Nephron progenitor cell (in vitro differentiated cells): Measurements from ENCODE around the gene APOC1.
A peak's percentile ranks its signal among the peaks of the same experiment; 100 is the strongest.

ENCODE experiments used
- DNase-seq: peaks from one replicate; pipeline ENCODE4 v3.0.0; 2021
- H3K27ac Mint-ChIP-seq: 2 replicates; pipeline ENCODE4 v1.8.0; 2021; ENCODE audit warnings: mild to moderate bottlenecking, moderate library complexity, mixed read lengths
- H3K27me3 Mint-ChIP-seq: 2 replicates; pipeline ENCODE4 v1.8.0; 2021; ENCODE audit warnings: mild to moderate bottlenecking, low read depth, mixed read lengths; ENCODE audit not compliant: poor library complexity
- H3K36me3 Mint-ChIP-seq: 2 replicates; pipeline ENCODE4 v1.8.0; 2021; ENCODE audit warnings: low read depth, mixed read lengths
- H3K4me1 Mint-ChIP-seq: 2 replicates; pipeline ENCODE4 v1.8.0; 2021; ENCODE audit warnings: mixed read lengths
- H3K4me3 Mint-ChIP-seq: 2 replicates; pipeline ENCODE4 v1.8.0; 2021; ENCODE audit warnings: mild to moderate bottlenecking, moderate library complexity, mixed read lengths
- H3K9me3 Mint-ChIP-seq: 2 replicates; pipeline ENCODE4 v1.8.0; 2021; ENCODE audit warnings: mild to moderate bottlenecking, moderate library complexity, mixed read lengths
- CTCF ChIP-seq: fragments of 200-600 bp; sonication (generic); IDR thresholded peaks from 2 replicates; pipeline ENCODE4 v1.5.0; 2021; ENCODE audit warnings: antibody characterized with exemption

APOC1 gene

GRCh38 chr19:44961821-44962220 is 47.4 kb downstream of the APOC1 start:
- H3K4me1 Mint-ChIP-seq = peaks cover 26% of the 10 kb centered on the region
- TF ChIP-seq CTCF = no peak
- no peaks in the 10 kb centered on the region for H3K9me3 Mint-ChIP-seq
- H3K27me3 Mint-ChIP-seq = no peaks in the 10 kb centered on the region
- H3K36me3 Mint-ChIP-seq = peaks cover 29% of the 10 kb centered on the region
- no peak overlapping the region for H3K4me3 Mint-ChIP-seq
- no peak for DNase-seq
- H3K27ac Mint-ChIP-seq = no peak overlapping the region

- H3K27ac Mint-ChIP-seq = peak overlapping the region; percentile 78
- no peaks in the 10 kb centered on the region for H3K27me3 Mint-ChIP-seq
- no peaks in the 10 kb centered on the region for H3K9me3 Mint-ChIP-seq
- no peak overlapping the region for H3K4me3 Mint-ChIP-seq
- no peak for TF ChIP-seq CTCF
- H3K4me1 Mint-ChIP-seq = no peaks in the 10 kb centered on the region
- H3K36me3 Mint-ChIP-seq = peaks cover 33% of the 10 kb centered on the region
- DNase-seq = no peak
These were observed 53.7 kb downstream of the APOC1 start for GRCh38 chr19:44968118-44968517.

GRCh38 chr19:44968670-44969069 is 54.3 kb downstream of the APOC1 start:
- Mint-ChIP-seq H3K27ac (no peak overlapping the region), H3K4me3 (no peak overlapping the region), H3K36me3 (peaks cover 33% of the 10 kb centered on the region), H3K9me3 (no peaks in the 10 kb centered on the region), H3K27me3 (no peaks in the 10 kb centered on the region), H3K4me1 (no peaks in the 10 kb centered on the region)
- TF ChIP-seq CTCF = no peak
- DNase-seq = no peak
